Peyer's patch (tissue), 4 donors: ENCODE measurements around the gene DDX50. TPM values are rescaled to one million over a fixed set of nuclear protein-coding genes. Genes with fewer than 3 reads are reported as not detected.
A peak's percentile ranks its signal among the peaks of the same experiment; 100 is the strongest.
"Not testable (repeated sequence)": the region's sequence is repeated elsewhere in the genome, so short reads cannot be mapped to it uniquely, and the experiment has no call there.

ENCODE experiments used
- DNase-seq, 3 donors: peaks; one replicate each; pipeline ENCODE4 v3.0.0-alpha.2; 2017 to 2019
- H3K27ac ChIP-seq, 4 donors: fragments of 200-600 bp; sonication (generic); one replicate each; pipeline ENCODE4 v1.5.1; 2016 to 2019
- H3K27me3 ChIP-seq, 2 donors: fragments of 200-600 bp; sonication (generic); one replicate each; pipeline ENCODE4 v1.5.1; 2019
- H3K36me3 ChIP-seq, 3 donors: fragments of 200-600 bp; sonication (generic); one replicate each; pipeline ENCODE4 v1.5.1; 2016 to 2019
- H3K4me1 ChIP-seq, 4 donors: fragments of 200-600 bp; sonication (generic); one replicate each; pipeline ENCODE4 v1.5.1; 2016 to 2019
- H3K4me3 ChIP-seq, 4 donors: fragments of 200-600 bp; sonication (generic); 1 replicate in 3 of 4; 2 replicates in 1 of 4; pipeline ENCODE4 v1.5.1; 2016 to 2019; ENCODE audit warnings: mild to moderate bottlenecking in 1 of 4
- H3K9me3 ChIP-seq, 4 donors: fragments of 200-600 bp; sonication (generic); one replicate each; pipeline ENCODE4 v1.5.1; 2016 to 2019; ENCODE audit warnings: mild to moderate bottlenecking in 1 of 4
- CTCF ChIP-seq, 6 experiments: fragments of 450-650 bp in 4 of 6; fragments of 200-600 bp in 2 of 6; sonication (generic) in 1 of 6; IDR thresholded peaks; one replicate each; pipeline ENCODE4 v1.5.1; 2017 to 2019; ENCODE audit warnings: antibody characterized with exemption in 6 of 6, mild to moderate bottlenecking in 3 of 6, moderate library complexity in 1 of 6
- POLR2A ChIP-seq, 2 donors: fragments of 450-650 bp; IDR thresholded peaks; one replicate each; pipeline ENCODE4 v1.5.1; 2017; ENCODE audit warnings: antibody characterized with exemption in 2 of 2, mild to moderate bottlenecking in 2 of 2, moderate library complexity in 2 of 2
- total RNA-seq, 4 donors: library from RNA; depleted of rRNA; stranded (reverse); fragments of >200 nt; gene quantifications; one replicate each; pipeline ENCODE4 v1.1.0, GENCODE V29; 2016

DDX50 gene
- total RNA-seq, 4 donors from 2014 or later = 8.2 to 25.6 (median 16.0) TPM

DNA sequence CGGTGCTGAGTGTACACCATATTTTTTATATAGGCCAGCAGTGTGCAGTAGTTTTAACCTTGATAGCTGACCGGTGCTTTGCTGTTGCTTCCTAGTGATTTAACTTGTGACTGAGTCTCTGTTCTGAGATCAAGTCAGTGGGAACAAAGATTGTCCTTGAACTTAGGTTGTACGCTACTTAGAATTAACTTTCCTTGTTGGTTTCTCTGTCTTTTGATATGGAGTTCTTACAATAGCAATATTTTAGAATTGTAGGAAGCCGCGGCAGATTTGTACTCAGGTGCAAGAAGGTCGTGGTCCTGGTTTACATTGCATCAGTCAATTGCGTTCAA is 56.1 kb downstream of the DDX50 start:
- H3K4me1 ChIP-seq = peaks cover 0 to 19% (median 4%) of the 10 kb centered on the region in 4 donors
- peak overlapping the region; percentile 73 to 96 (median 93) for H3K4me3 ChIP-seq
- H3K36me3 ChIP-seq = peaks cover 0 to 19% (median 0%) of the 10 kb centered on the region in 3 donors
- H3K9me3 ChIP-seq = no peaks in the 10 kb centered on the region
- peak overlapping the region; percentile 93 to 96 (median 95) for H3K27ac ChIP-seq
- TF ChIP-seq POLR2A (IDR thresholded peaks at IDR 0.05) (no peak), CTCF (IDR thresholded peaks at IDR 0.05) (peak in 1 of 6 experiments; percentile 13)
- no peak for DNase-seq
- H3K27me3 ChIP-seq = no peaks in the 10 kb centered on the region

- TF ChIP-seq POLR2A (IDR thresholded peaks at IDR 0.05) = no peak
- no peak for TF ChIP-seq CTCF (IDR thresholded peaks at IDR 0.05)
- no peak for DNase-seq
- peak overlapping the region in 3 of 4 donors; percentile 93 to 96 (median 95) for H3K27ac ChIP-seq
- no peaks in the 10 kb centered on the region for H3K27me3 ChIP-seq
- peaks cover 0 to 19% (median 4%) of the 10 kb centered on the region in 4 donors for H3K4me1 ChIP-seq
- peak overlapping the region; percentile 73 to 96 (median 93) for H3K4me3 ChIP-seq
- no peaks in the 10 kb centered on the region for H3K9me3 ChIP-seq
- H3K36me3 ChIP-seq = peaks cover 0 to 23% (median 0%) of the 10 kb centered on the region in 3 donors
Measured at GRCh38 chr10:68957654-68958053, 56.5 kb downstream of the DDX50 start.

DNA sequence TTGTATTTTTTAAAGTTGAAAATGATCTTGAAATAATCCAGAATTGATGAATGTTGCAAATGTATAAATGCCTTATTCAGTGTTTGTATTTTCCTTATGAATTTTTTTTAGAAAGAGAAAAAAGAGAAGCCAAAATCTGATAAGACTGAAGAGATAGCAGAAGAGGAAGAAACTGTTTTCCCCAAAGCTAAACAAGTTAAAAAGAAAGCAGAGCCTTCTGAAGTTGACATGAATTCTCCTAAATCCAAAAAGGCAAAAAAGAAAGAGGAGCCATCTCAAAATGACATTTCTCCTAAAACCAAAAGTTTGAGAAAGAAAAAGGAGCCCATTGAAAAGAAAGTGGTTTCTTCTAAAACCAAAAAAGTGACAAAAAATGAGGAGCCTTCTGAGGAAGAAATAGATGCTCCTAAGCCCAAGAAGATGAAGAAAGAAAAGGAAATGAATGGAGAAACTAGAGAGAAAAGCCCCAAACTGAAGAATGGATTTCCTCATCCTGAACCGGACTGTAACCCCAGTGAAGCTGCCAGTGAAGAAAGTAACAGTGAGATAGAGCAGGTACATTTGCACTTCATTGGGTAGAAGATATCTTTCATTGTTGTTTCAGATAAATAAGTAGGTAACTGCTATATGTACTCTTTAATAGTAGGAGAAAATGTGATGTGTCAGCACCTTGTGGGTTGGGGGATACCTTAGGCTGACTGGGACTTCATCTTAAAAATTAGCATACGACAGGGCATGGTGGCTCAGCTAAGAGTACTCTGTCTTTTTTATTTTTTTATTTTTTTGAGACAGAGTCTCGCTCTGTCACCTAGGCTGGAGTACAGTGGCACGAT is 58.8 kb downstream of the DDX50 start:
- no peaks in the 10 kb centered on the region for H3K27me3 ChIP-seq
- no peaks in the 10 kb centered on the region for H3K9me3 ChIP-seq
- peaks cover 0 to 18% (median 4%) of the 10 kb centered on the region in 4 donors for H3K4me1 ChIP-seq
- H3K36me3 ChIP-seq = peaks cover 0 to 46% (median 0%) of the 10 kb centered on the region in 3 donors
- H3K27ac ChIP-seq = no peak overlapping the region
- no peak for DNase-seq
- no peak overlapping the region for H3K4me3 ChIP-seq
- TF ChIP-seq POLR2A (IDR thresholded peaks at IDR 0.05) (no peak), CTCF (IDR thresholded peaks at IDR 0.05) (no peak)

DNA sequence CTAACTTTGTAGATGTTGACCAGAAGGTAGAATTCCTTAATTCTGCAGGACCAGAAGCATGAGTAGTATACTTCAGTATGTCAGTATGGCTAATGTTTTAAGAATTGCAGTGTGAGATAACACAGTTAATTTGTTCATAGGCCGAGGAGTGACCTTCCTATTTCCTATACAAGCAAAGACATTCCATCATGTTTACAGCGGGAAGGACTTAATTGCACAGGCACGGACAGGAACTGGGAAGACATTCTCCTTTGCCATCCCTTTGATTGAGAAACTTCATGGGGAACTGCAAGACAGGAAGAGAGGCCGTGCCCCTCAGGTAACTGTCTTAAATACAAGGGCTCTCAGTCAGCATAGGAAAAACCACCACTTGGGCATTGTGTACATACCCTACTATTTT is 62.0 kb downstream of the DDX50 start:
- no peak for DNase-seq
- TF ChIP-seq POLR2A (IDR thresholded peaks at IDR 0.05) (no peak), CTCF (IDR thresholded peaks at IDR 0.05) (no peak)
- peaks cover 0 to 78% (median 0%) of the 10 kb centered on the region in 3 donors for H3K36me3 ChIP-seq

GRCh38 chr10:68973975-68974374 is 72.9 kb downstream of the DDX50 start:
- DNase-seq = no peak
- peaks cover 0 to 100% (median 7%) of the 10 kb centered on the region in 3 donors for H3K36me3 ChIP-seq
- TF ChIP-seq CTCF (IDR thresholded peaks at IDR 0.05) (no peak), POLR2A (IDR thresholded peaks at IDR 0.05) (no peak)
- H3K27ac ChIP-seq = no peak overlapping the region
- no peaks in the 10 kb centered on the region for H3K4me1 ChIP-seq
- no peaks in the 10 kb centered on the region for H3K27me3 ChIP-seq
- H3K4me3 ChIP-seq = no peak overlapping the region
- no peaks in the 10 kb centered on the region for H3K9me3 ChIP-seq

More for the DNA sequence above, 62.0 kb downstream of the DDX50 start:
- H3K27ac ChIP-seq = no peak overlapping the region
- H3K4me1 ChIP-seq = peaks cover 0 to 2% (median under 1%) of the 10 kb centered on the region in 4 donors
- H3K27me3 ChIP-seq = no peaks in the 10 kb centered on the region
- no peaks in the 10 kb centered on the region for H3K9me3 ChIP-seq
- no peak overlapping the region for H3K4me3 ChIP-seq

DNA sequence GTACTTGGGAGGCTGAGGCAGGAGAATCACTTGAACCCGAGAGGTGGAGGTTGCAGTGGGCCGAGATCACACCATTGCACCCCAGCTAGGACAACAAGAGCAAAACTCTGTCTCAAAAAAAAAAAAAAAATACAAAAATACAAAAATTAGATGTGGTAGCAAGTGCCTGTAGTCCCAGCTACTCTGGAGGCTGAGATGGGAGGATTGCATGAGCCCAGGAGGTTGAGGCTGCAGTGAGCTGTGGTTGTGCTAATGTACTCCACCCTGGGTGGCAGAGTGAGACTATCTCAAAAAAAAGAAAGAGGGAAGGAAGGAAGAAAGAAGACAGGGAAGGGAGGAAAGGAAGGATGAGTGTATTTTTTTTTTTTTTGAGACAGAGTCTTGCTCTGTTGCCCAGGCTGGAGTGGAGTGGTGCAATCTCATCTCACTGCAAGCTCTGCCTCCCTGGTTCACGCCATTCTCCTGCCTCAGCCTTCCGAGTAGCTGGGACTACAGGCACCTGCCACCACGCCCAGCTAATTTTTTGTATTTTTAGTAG is 74.9 kb downstream of the DDX50 start:
- H3K4me1 ChIP-seq, H3K4me3 ChIP-seq, H3K9me3 ChIP-seq, DNase-seq, H3K27ac ChIP-seq, H3K27me3 ChIP-seq: not testable (repeated sequence)
- peaks cover 0 to 99% (median 4%) of the 10 kb centered on the region in 3 donors for H3K36me3 ChIP-seq

- DNase-seq, H3K27ac ChIP-seq: not testable (repeated sequence)
- peaks cover 0 to 97% (median 0%) of the 10 kb centered on the region in 3 donors for H3K36me3 ChIP-seq
Measured at GRCh38 chr10:68979738-68980137, 78.6 kb downstream of the DDX50 start.

More at GRCh38 chr10:68979738-68980137, 78.6 kb downstream of the DDX50 start:
- not testable (repeated sequence) for H3K9me3 ChIP-seq, H3K4me1 ChIP-seq, H3K27me3 ChIP-seq, H3K4me3 ChIP-seq
